RWPE2 (cell line): Measurements from ENCODE around the gene LRRTM4.

Source experiments
- ATAC-seq: fragments of 200-7000 bp; cut with Tn5 transposase; 3 replicates; pipeline ENCODE4 v1.9.1; 2021; ENCODE audit warnings: low read depth
- DNase-seq: peaks from one replicate; pipeline ENCODE4 v3.0.0-alpha.2; 2020; ENCODE audit warnings: low spot score
- H3K27ac ChIP-seq: fragments of 450-650 bp; 2 replicates; pipeline ENCODE4 v1.5.1; 2017; ENCODE audit warnings: mild to moderate bottlenecking; ENCODE audit not compliant: poor library complexity, severe bottlenecking
- H3K27me3 ChIP-seq: fragments of 250-450 bp; sonication (Bioruptor Pico); 2 replicates; pipeline ENCODE4 v1.5.1; 2021; ENCODE audit warnings: mild to moderate bottlenecking, moderate library complexity; ENCODE audit not compliant: insufficient read depth, poor library complexity, severe bottlenecking
- H3K36me3 ChIP-seq: fragments of 250-450 bp; sonication (Bioruptor Pico); 2 replicates; pipeline ENCODE4 v1.5.1; 2020; ENCODE audit warnings: low read depth, mild to moderate bottlenecking, moderate library complexity
- H3K4me1 ChIP-seq: fragments of 250-450 bp; sonication (Bioruptor Pico); 2 replicates; pipeline ENCODE4 v1.5.1; 2021; ENCODE audit warnings: mild to moderate bottlenecking, moderate library complexity; ENCODE audit not compliant: insufficient read depth, poor library complexity, severe bottlenecking
- H3K4me3 ChIP-seq: fragments of 250-450 bp; sonication (Bioruptor Pico); 2 replicates; pipeline ENCODE4 v1.5.1; 2021; ENCODE audit warnings: mild to moderate bottlenecking, moderate library complexity; ENCODE audit not compliant: severe bottlenecking
- H3K9me3 ChIP-seq: fragments of 250-450 bp; sonication (Bioruptor Pico); 2 replicates; pipeline ENCODE4 v1.5.1; 2021; ENCODE audit warnings: mild to moderate bottlenecking, moderate library complexity; ENCODE audit not compliant: severe bottlenecking
- TF ChIP-seq, protein P1 (sequence below): fragments of 450-650 bp; IDR thresholded peaks from one replicate; pipeline ENCODE4 v1.5.1; 2017; ENCODE audit warnings: mild to moderate bottlenecking, moderate library complexity; ENCODE audit not compliant: poor library complexity, severe bottlenecking

Gene LRRTM4

DNA sequence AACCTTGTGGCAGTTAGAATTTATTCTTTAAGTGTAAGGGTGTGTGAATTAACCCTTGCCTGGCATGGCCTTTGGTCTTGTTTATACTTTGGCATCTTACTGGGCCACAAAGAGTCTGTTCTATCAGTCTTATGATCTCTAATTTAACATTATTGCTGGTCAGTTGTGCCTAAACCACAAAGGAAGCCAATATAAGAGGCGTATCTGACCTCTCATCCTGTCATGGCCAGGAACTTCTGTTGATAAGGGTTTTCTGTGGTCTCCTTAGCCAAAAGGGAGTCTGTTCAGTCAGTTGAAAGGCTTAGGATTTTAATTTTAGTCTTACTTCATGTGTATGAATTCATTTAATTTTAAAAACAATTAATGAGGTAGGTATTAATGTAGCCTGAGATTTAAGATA lies 127.2 kb downstream of the LRRTM4 start:
- no peak overlapping the region for H3K27ac ChIP-seq
- H3K9me3 ChIP-seq: no peaks in the 10 kb centered on the region
- TF ChIP-seq, protein P1, sequence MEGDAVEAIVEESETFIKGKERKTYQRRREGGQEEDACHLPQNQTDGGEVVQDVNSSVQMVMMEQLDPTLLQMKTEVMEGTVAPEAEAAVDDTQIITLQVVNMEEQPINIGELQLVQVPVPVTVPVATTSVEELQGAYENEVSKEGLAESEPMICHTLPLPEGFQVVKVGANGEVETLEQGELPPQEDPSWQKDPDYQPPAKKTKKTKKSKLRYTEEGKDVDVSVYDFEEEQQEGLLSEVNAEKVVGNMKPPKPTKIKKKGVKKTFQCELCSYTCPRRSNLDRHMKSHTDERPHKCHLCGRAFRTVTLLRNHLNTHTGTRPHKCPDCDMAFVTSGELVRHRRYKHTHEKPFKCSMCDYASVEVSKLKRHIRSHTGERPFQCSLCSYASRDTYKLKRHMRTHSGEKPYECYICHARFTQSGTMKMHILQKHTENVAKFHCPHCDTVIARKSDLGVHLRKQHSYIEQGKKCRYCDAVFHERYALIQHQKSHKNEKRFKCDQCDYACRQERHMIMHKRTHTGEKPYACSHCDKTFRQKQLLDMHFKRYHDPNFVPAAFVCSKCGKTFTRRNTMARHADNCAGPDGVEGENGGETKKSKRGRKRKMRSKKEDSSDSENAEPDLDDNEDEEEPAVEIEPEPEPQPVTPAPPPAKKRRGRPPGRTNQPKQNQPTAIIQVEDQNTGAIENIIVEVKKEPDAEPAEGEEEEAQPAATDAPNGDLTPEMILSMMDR: no peak
- no peaks in the 10 kb centered on the region for H3K4me1 ChIP-seq
- H3K4me3 ChIP-seq: no peak overlapping the region
- no peaks in the 10 kb centered on the region for H3K27me3 ChIP-seq
- ATAC-seq (no peak), DNase-seq (no peak)
- no peaks in the 10 kb centered on the region for H3K36me3 ChIP-seq

DNA sequence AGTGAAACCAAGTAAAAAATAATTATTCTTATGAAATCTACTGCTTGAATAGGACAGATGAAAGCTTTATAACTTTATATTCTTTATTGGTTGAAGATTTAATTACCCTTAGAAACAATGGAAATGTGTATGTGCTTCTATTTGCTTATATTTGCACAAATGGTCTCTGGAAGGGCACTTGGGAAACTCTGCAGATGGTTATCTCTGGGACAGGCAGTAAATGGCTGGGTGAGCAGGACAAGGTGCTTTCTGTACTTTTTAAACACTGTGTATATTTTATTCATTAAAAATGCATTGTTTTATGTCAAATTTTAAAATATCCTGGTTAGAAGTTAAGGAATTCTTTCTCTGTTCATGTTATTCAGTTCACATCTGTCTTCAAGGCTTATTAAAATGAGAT lies 131.1 kb downstream of the LRRTM4 start:
- TF ChIP-seq, protein P1: no peak
- no peak overlapping the region for H3K27ac ChIP-seq
- H3K4me3 ChIP-seq: no peak overlapping the region
- no peaks in the 10 kb centered on the region for H3K4me1 ChIP-seq
- H3K36me3 ChIP-seq: no peaks in the 10 kb centered on the region
- no peaks in the 10 kb centered on the region for H3K9me3 ChIP-seq
- H3K27me3 ChIP-seq: no peaks in the 10 kb centered on the region
- no peak for DNase-seq
- ATAC-seq: no peak

DNA sequence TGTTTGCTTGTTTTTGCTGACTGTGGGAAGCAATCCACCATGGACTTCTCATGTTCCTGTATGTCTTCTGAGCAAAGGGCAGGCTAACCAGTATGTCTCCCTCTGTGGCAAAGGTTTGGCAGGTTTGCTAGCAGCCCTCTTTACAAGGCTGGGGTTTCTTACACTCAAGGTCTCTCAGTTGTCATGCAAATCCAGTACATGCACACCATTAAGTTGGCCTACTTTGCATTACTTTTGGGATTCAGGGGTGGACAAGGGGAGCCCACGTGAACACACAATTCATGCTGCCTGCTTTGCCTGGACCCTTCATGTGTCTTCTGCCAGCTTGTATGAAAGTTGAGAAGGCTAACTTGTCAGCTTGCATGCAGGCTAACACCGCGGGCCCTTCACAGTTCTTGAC lies 134.9 kb downstream of the LRRTM4 start:
- no peak for DNase-seq
- Histone ChIP-seq H3K9me3 (no peaks in the 10 kb centered on the region), H3K36me3 (no peaks in the 10 kb centered on the region), H3K4me3 (no peak overlapping the region), H3K4me1 (no peaks in the 10 kb centered on the region), H3K27ac (no peak overlapping the region), H3K27me3 (no peaks in the 10 kb centered on the region)
- ATAC-seq: no peak
- TF ChIP-seq, protein P1: no peak

DNA sequence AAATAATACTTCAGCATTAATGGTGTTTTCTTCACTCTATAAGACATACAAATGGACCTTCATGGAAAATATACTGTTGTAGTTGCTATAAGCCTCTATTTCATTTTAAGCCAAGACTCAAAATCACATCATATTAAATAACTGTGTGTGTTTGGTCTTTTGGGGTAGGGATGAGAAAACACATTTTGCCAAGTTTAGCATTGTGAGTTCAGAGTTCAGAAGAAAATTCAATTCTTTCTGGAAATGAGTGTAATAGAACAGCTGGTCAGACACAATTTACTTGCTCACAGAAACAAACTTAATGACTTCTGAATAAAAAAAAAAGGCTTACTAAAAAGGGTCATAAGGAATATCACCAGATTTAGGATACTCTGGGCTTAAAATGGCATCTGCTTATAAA lies 149.5 kb downstream of the LRRTM4 start:
- Histone ChIP-seq H3K4me3 (no peak overlapping the region), H3K27me3 (no peaks in the 10 kb centered on the region), H3K36me3 (no peaks in the 10 kb centered on the region), H3K4me1 (no peaks in the 10 kb centered on the region), H3K27ac (no peak overlapping the region), H3K9me3 (no peaks in the 10 kb centered on the region)
- ATAC-seq (no peak), DNase-seq (no peak)
- TF ChIP-seq, protein P1: no peak

DNA sequence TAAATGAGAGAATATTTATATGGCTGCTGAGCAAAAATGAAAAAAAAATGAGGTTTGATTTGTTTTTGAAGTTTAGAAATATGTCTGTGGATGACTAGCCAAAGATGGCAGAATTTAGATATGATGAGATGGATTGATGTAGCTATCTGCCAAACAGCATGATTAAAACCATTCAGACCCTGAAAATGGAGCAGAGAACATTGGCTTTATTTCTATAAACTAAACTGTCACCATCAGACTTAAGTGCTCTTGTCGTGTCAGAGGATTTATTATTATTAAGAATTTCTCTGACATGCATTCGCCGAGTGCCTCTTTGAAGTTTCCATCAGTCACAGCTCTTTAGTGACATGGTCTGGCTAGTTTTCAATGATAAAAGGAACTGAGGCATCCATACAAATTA lies 151.7 kb downstream of the LRRTM4 start:
- Histone ChIP-seq H3K4me1 (no peaks in the 10 kb centered on the region), H3K27ac (no peak overlapping the region), H3K4me3 (no peak overlapping the region), H3K9me3 (no peaks in the 10 kb centered on the region), H3K27me3 (no peaks in the 10 kb centered on the region), H3K36me3 (no peaks in the 10 kb centered on the region)
- DNase-seq (no peak), ATAC-seq (no peak)
- TF ChIP-seq, protein P1: no peak
